Endothelial cell of umbilical vein (primary cell): Measurements from ENCODE around the gene F5. TPM values are rescaled to one million over a fixed set of nuclear protein-coding genes. Genes with fewer than 3 reads are reported as not detected.

Source experiments
- BruUV-seq: library from RNA; stranded (reverse); fragments of 400-500 nt; replicated peaks from 2 replicates; lab custom pipeline; 2021; lab: Mats Ljungman, UMichigan
- CTCF ChIA-PET: fragments of 300-600, 350-600 bp; sonication (Branson Sonifier 250); formaldehyde crosslinking; loops from one replicate; lab custom pipeline; 2021; ENCODE audit warnings: antibody characterized with exemption, inconsistent platforms; lab: Charles Lee
- POLR2A ChIA-PET: fragments of 300-600, 350-600 bp; sonication (Branson Sonifier 250); formaldehyde crosslinking; loops from one replicate; lab custom pipeline; 2021; ENCODE audit warnings: antibody characterized with exemption, inconsistent platforms; lab: Charles Lee
- DNase-seq: peaks from one replicate; pipeline ENCODE4 v3.0.0-alpha.2; 2011; ENCODE audit warnings: low read depth, low spot score
- FAIRE-seq: peaks from 2 replicates; lab custom pipeline; 2011; peaks lifted over from hg19 to GRCh38; lab: Jason Lieb, UNC
- H2AFZ ChIP-seq: 2 replicates; pipeline ENCODE4 v1.6.0; 2012; ENCODE audit warnings: low read depth, low read length, control low read depth, inconsistent platforms
- H3K27ac ChIP-seq: 2 replicates; pipeline ENCODE4 v1.5.1; 2011; ENCODE audit warnings: low read depth, mild to moderate bottlenecking, control low read depth, low read length, moderate library complexity; ENCODE audit not compliant: insufficient read depth
- H3K27me3 ChIP-seq, 2 experiments: 2 replicates each; pipeline versions ENCODE4 v1.6.0 to v1.6.1; 2011; ENCODE audit warnings: low read length in 2 of 2, mixed read lengths in 1 of 2; ENCODE audit not compliant: control insufficient read depth in 2 of 2, insufficient read depth in 2 of 2
- H3K36me3 ChIP-seq, 2 experiments: 2 replicates in 1 of 2; 3 replicates in 1 of 2; pipeline ENCODE4 v1.5.1; 2011; ENCODE audit warnings: low read length in 2 of 2, mild to moderate bottlenecking in 1 of 2, moderate library complexity in 1 of 2; ENCODE audit not compliant: control insufficient read depth in 2 of 2, insufficient read depth in 2 of 2; ENCODE audit errors: extremely low read depth in 1 of 2
- H3K4me1 ChIP-seq: 3 replicates; pipeline ENCODE4 v1.5.1; 2011; ENCODE audit warnings: mild to moderate bottlenecking, low read length; ENCODE audit not compliant: control insufficient read depth, insufficient read depth; ENCODE audit errors: extremely low read depth
- H3K4me2 ChIP-seq: 2 replicates; pipeline ENCODE4 v1.6.1; 2011; ENCODE audit warnings: low read length, control low read depth, mixed read lengths; ENCODE audit not compliant: insufficient read depth
- H3K4me3 ChIP-seq, 3 experiments: fragments of 200-600 bp in 1 of 3; sonication (generic), shearing (Covaris generic) in 1 of 3; replicated peaks in 1 of 3; 2 replicates each; pipeline ENCODE4 v1.5.1; 2011 to 2016; ENCODE audit warnings: control low read depth in 3 of 3, low read length in 3 of 3, mild to moderate bottlenecking in 2 of 3, inconsistent platforms in 1 of 3, low read depth in 1 of 3, moderate library complexity in 1 of 3; ENCODE audit not compliant: insufficient read depth in 1 of 3
- H3K79me2 ChIP-seq: 2 replicates; pipeline ENCODE4 v1.6.0; 2012; ENCODE audit warnings: low read length, inconsistent platforms; ENCODE audit not compliant: control insufficient read depth, insufficient read depth
- H3K9ac ChIP-seq: replicated peaks from 2 replicates; pipeline ENCODE3; 2011; ENCODE audit warnings: low read length, control low read depth; ENCODE audit not compliant: insufficient read depth; ENCODE audit errors: extremely low read depth
- H3K9me1 ChIP-seq: replicated peaks from 3 replicates; pipeline ENCODE4 v1.6.0; 2011; ENCODE audit warnings: mild to moderate bottlenecking, low read length; ENCODE audit not compliant: control insufficient read depth, insufficient read depth; ENCODE audit errors: extremely low read depth
- H3K9me3 ChIP-seq: replicated peaks from 2 replicates; pipeline ENCODE4 v1.5.1; 2012; ENCODE audit warnings: low read length, inconsistent platforms; ENCODE audit not compliant: control insufficient read depth, insufficient read depth
- H4K20me1 ChIP-seq: replicated peaks from 2 replicates; pipeline ENCODE3; 2011; ENCODE audit warnings: mild to moderate bottlenecking, low read length; ENCODE audit not compliant: control insufficient read depth, insufficient read depth; ENCODE audit errors: extremely low read depth
- CTCF ChIP-seq, 2 donors: IDR thresholded peaks; 1 replicate in 1 of 2; 2 replicates in 1 of 2; pipeline ENCODE4 v1.5.1; 2011; ENCODE audit warnings: low read length in 2 of 2, mild to moderate bottlenecking in 2 of 2, moderate library complexity in 2 of 2, control low read depth in 1 of 2, inconsistent platforms in 1 of 2, low read depth in 1 of 2; ENCODE audit not compliant: insufficient read depth in 1 of 2; ENCODE audit errors: extremely low read depth in 1 of 2
- EZH2 ChIP-seq: IDR thresholded peaks from 2 replicates; pipeline ENCODE4 v1.6.1; 2012; ENCODE audit warnings: borderline replicate concordance, low read depth, mild to moderate bottlenecking, moderate library complexity, low read length, inconsistent platforms; ENCODE audit not compliant: severe bottlenecking
- FOS ChIP-seq: IDR thresholded peaks from 2 replicates; pipeline ENCODE4 v1.6.1; 2011; ENCODE audit warnings: mild to moderate bottlenecking, low read length, moderate library complexity, borderline replicate concordance; ENCODE audit not compliant: insufficient read depth
- GATA2 ChIP-seq: IDR thresholded peaks from 2 replicates; pipeline ENCODE4 v1.7.0; 2011; ENCODE audit warnings: low read depth, mild to moderate bottlenecking, moderate library complexity, mixed read lengths, low read length; ENCODE audit not compliant: insufficient read length, insufficient read depth
- JUN ChIP-seq: IDR thresholded peaks from 2 replicates; pipeline ENCODE4 v1.6.1; 2011; ENCODE audit warnings: borderline replicate concordance, low read depth; ENCODE audit not compliant: insufficient read length, insufficient read depth
- MYC ChIP-seq: IDR thresholded peaks from one replicate; pipeline ENCODE4 v1.6.1; 2011; ENCODE audit warnings: mild to moderate bottlenecking, low read depth, low read length
- POLR2A ChIP-seq: IDR thresholded peaks from 2 replicates; pipeline ENCODE4 v1.6.1; 2012; ENCODE audit warnings: low read depth, mild to moderate bottlenecking, control low read depth, low read length
- POLR2AphosphoS5 ChIP-seq: IDR thresholded peaks from 2 replicates; pipeline ENCODE4 v1.6.1; 2012; ENCODE audit warnings: low read depth, mild to moderate bottlenecking, control low read depth, low read length, moderate library complexity; ENCODE audit not compliant: insufficient read depth
- dilution Hi-C: fragments of 300-500 bp; cut with MboI; formaldehyde crosslinking; loops from one replicate; pipeline ENCODE4 v1.15.0; 2019; ENCODE audit warnings: low sequenced_read_pairs; ENCODE audit not compliant: extremely low pct_ligation_motif_present
- intact Hi-C: fragments of 100-400 bp; cut with micrococcal nuclease; formaldehyde crosslinking; loops from one replicate; pipeline ENCODE4 v1.10.0; 2022
- polyA plus RNA-seq, 4 experiments: library from polyadenylated mRNA; depleted of rRNA in 3 of 4; stranded (reverse) in 3 of 4; unstranded in 1 of 4; fragments of >200 nt; gene quantifications; 2 replicates each; pipeline versions ENCODE4 v1.2.1 to v1.2.3, GENCODE V29; 2011 to 2012; ENCODE audit warnings: missing spikeins in 1 of 4
- total RNA-seq: library from RNA; stranded (reverse); gene quantifications from 2 replicates; pipeline ENCODE4 v1.2.3, GENCODE V29; 2021
- TF ChIP-seq, protein P1 (sequence below): IDR thresholded peaks from 2 replicates; pipeline ENCODE4 v1.6.1; 2011; ENCODE audit not compliant: insufficient read depth, insufficient read length

F5 gene
- total and polyA plus RNA-seq, 2 donors (not counting 3 experiments of a cell fraction or from before 2014, with no cell fraction given): not detected

GRCh38 chr1:169610108-169610507 lies 23.8 kb upstream of the F5 start:
- H3K4me3 ChIP-seq: no peak overlapping the region
- no peaks in the 10 kb centered on the region for H3K9me3 ChIP-seq
- ChIA-PET CTCF (interaction anchor here (0.8 to 2.0 kb wide), 5 partner anchors 9 to 199 kb away, joined by 3 to 18 read pairs (median 9); no protein-coding TSS in a partner anchor), POLR2A (no interaction called here)
- H3K27me3 ChIP-seq: no peaks in the 10 kb centered on the region
- no peaks in the 10 kb centered on the region for H3K79me2 ChIP-seq
- peak overlapping the region; percentile 17 for H2AFZ ChIP-seq
- H3K4me1 ChIP-seq: peaks cover 13% of the 10 kb centered on the region
- H3K9ac ChIP-seq: no peak overlapping the region
- peak; percentile 82 for DNase-seq
- TF ChIP-seq JUN (peak; percentile 28), POLR2AphosphoS5 (no peak), GATA2 (peak; percentile 58)
- dilution Hi-C loops: no loop called here
- BruUV-seq: no TSS peak
- intact Hi-C loops: no loop called here
- H4K20me1 ChIP-seq: no peaks in the 10 kb centered on the region
- no peaks in the 10 kb centered on the region for H3K36me3 ChIP-seq
- peak overlapping the region; percentile 20 for H3K27ac ChIP-seq
- peak; percentile 85 for FAIRE-seq
- H3K9me1 ChIP-seq: no peaks in the 10 kb centered on the region
- H3K4me2 ChIP-seq: peak overlapping the region; percentile 25

DNA sequence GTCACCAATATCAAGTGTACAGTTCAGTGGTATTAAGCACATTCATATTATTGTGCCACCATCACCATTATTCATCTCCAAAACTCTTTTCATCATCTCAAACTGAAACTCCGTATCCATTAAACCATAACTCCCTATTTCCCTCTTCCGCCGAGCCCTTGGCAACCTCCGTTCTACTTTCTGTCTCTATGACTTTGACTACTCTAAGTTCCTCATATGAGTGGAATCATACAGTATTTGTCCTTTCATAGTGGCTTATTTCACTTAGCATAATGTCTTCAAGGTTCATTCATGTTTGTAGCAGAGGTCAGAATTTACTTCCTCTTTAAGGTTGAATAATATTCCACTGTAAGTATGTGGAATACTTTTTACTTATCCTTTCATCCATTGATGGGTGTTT lies 21.9 kb upstream of the F5 start:
- intact Hi-C loops: no loop called here
- CTCF ChIA-PET: no interaction called here

More for the DNA sequence above, 21.9 kb upstream of the F5 start:
- no peaks in the 10 kb centered on the region for H4K20me1 ChIP-seq
- POLR2A ChIA-PET: no interaction called here
- H3K9ac ChIP-seq: no peak overlapping the region
- H3K27ac ChIP-seq: no peak overlapping the region
- no peak overlapping the region for H3K4me3 ChIP-seq
- no peak overlapping the region for H2AFZ ChIP-seq
- FAIRE-seq: no peak
- TF ChIP-seq JUN: no peak
- no peak for TF ChIP-seq POLR2AphosphoS5
- TF ChIP-seq CTCF (IDR thresholded peaks at IDR 0.05; ENCODE audit: extremely low read depth in 1 of 2, insufficient read depth in 1 of 2, low read depth in 1 of 2, low read length in 2 of 2): no peak
- TF ChIP-seq POLR2A: no peak
- no peak for TF ChIP-seq FOS
- TF ChIP-seq, protein P1, sequence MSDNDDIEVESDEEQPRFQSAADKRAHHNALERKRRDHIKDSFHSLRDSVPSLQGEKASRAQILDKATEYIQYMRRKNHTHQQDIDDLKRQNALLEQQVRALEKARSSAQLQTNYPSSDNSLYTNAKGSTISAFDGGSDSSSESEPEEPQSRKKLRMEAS: no peak
- TF ChIP-seq MYC: no peak
- TF ChIP-seq GATA2: no peak
- TF ChIP-seq EZH2: no peak
- BruUV-seq: no TSS peak
- no peaks in the 10 kb centered on the region for H3K36me3 ChIP-seq
- no peaks in the 10 kb centered on the region for H3K9me3 ChIP-seq
- H3K4me2 ChIP-seq: no peak overlapping the region
- DNase-seq: no peak
- H3K4me1 ChIP-seq: peaks cover 13% of the 10 kb centered on the region
- H3K79me2 ChIP-seq: no peaks in the 10 kb centered on the region
- no peaks in the 10 kb centered on the region for H3K27me3 ChIP-seq
- dilution Hi-C loops: no loop called here
- H3K9me1 ChIP-seq: no peaks in the 10 kb centered on the region
